Activated CD8-positive, alpha-beta memory T cell treated with anti-CD3 and anti-CD28 coated beads, Interleukin-2, amount 10 ng/mL, durations not matched to agents 7 days and 5 days (primary cell): ENCODE measurements around the gene GON7. TPM values are rescaled to one million over a fixed set of nuclear protein-coding genes. Genes with fewer than 3 reads are reported as not detected.
A peak's percentile ranks its signal among the peaks of the same experiment; 100 is the strongest.
"Not testable (repeated sequence)": the region's sequence is repeated elsewhere in the genome, so short reads cannot be mapped to it uniquely, and the experiment has no call there.

Experiments used
- ATAC-seq: fragments of 150-1000 bp; cut with Tn5 transposase; one replicate; pipeline ENCODE4 v1.10.0; 2021; ENCODE audit warnings: moderate library complexity
- CTCF ChIA-PET: fragments of 350-600 bp; sonication (Branson Sonifier 250); formaldehyde crosslinking; loops from one replicate; lab custom pipeline; 2021; ENCODE audit warnings: antibody characterized with exemption; lab: Charles Lee
- DNase-seq: peaks from one replicate; pipeline ENCODE4 v3.0.0-alpha.2; 2020
- H3K27ac Mint-ChIP-seq: one replicate; pipeline ENCODE4 v1.8.0; 2021; ENCODE audit warnings: mild to moderate bottlenecking, mixed read lengths
- H3K27me3 Mint-ChIP-seq: one replicate; pipeline ENCODE4 v1.8.0; 2021; ENCODE audit warnings: mixed read lengths
- H3K36me3 Mint-ChIP-seq: one replicate; pipeline ENCODE4 v1.8.0; 2021; ENCODE audit warnings: mild to moderate bottlenecking, mixed read lengths
- H3K4me1 Mint-ChIP-seq: one replicate; pipeline ENCODE4 v1.8.0; 2021; ENCODE audit warnings: mixed read lengths
- H3K4me3 Mint-ChIP-seq: one replicate; pipeline ENCODE4 v1.8.0; 2021; ENCODE audit warnings: mild to moderate bottlenecking, moderate library complexity, mixed read lengths
- H3K9me3 Mint-ChIP-seq: one replicate; pipeline ENCODE4 v1.8.0; 2022; ENCODE audit warnings: low read depth, mixed read lengths
- total RNA-seq, 2 experiments: library from RNA; stranded (reverse); gene quantifications; one replicate each; pipeline ENCODE4 v1.2.3, GENCODE V29; 2021

The GON7 gene
- total RNA-seq: 10 to 100 TPM; 17.3 to 20.1 TPM

GRCh38 chr14:93206793-93207467, at the start of gene GON7, which contains the start of gene UBR7:
GON7 (minus strand) TSS chr14:93207065; CDS start chr14:93207037, 28 bp downstream.
UBR7 (plus strand) TSS chr14:93207256; CDS start chr14:93207292, 36 bp downstream.
- Mint-ChIP-seq H3K9me3 (no peaks in the 10 kb centered on the region), H3K27me3 (no peaks in the 10 kb centered on the region), H3K36me3 (peaks cover 24% of the 10 kb centered on the region), H3K27ac (peak within 1 kb of the TSS; percentile 94), H3K4me3 (peak within 1 kb of the TSS; percentile 88), H3K4me1 (peaks cover 47% of the 10 kb centered on the region)
- CTCF ChIA-PET: interaction anchor here (0.9 to 5.4 kb wide), 16 partner anchors 9 to 255 kb away, joined by 3 to 26 read pairs (median 4); partner anchors contain the start of genes LYSET and MOAP1
- ATAC-seq (peak; percentile 93), DNase-seq (peak; percentile 95)

GRCh38 chr14:93249128-93249831, 42.4 kb upstream of the GON7 start:
- ATAC-seq: no peak
- Mint-ChIP-seq H3K9me3 (no peaks in the 10 kb centered on the region), H3K4me3 (no peak overlapping the region), H3K36me3 (peaks cover 17% of the 10 kb centered on the region), H3K27ac (no peak overlapping the region), H3K27me3 (no peaks in the 10 kb centered on the region), H3K4me1 (peaks cover 11% of the 10 kb centered on the region)
- DNase-seq: no peak
- CTCF ChIA-PET: interaction anchor here (0.7 kb wide), 2 partner anchors 11 to 133 kb away, joined by 3 to 4 read pairs; no protein-coding TSS in a partner anchor

- Mint-ChIP-seq H3K36me3 (peaks cover 24% of the 10 kb centered on the region), H3K4me1 (peaks cover 11% of the 10 kb centered on the region), H3K9me3 (no peaks in the 10 kb centered on the region), H3K27ac (no peak overlapping the region), H3K27me3 (no peaks in the 10 kb centered on the region), H3K4me3 (no peak overlapping the region)
- CTCF ChIA-PET: no interaction called here
- DNase-seq (no peak), ATAC-seq (no peak)
These were observed 39.7 kb upstream of the GON7 start for GRCh38 chr14:93246534-93246933.

GRCh38 chr14:93245764-93246420, 39.0 kb upstream of the GON7 start:
- CTCF ChIA-PET: interaction anchor here (1.1 kb wide), 1 partner anchor 12 kb away, joined by 6 read pairs; no protein-coding TSS in a partner anchor
- no peaks in the 10 kb centered on the region for H3K27me3 Mint-ChIP-seq
- ATAC-seq (no peak), DNase-seq (no peak)
- H3K4me3 Mint-ChIP-seq: no peak overlapping the region
- H3K27ac Mint-ChIP-seq: no peak overlapping the region
- peaks cover 22% of the 10 kb centered on the region for H3K36me3 Mint-ChIP-seq
- H3K4me1 Mint-ChIP-seq: peaks cover 11% of the 10 kb centered on the region
- no peaks in the 10 kb centered on the region for H3K9me3 Mint-ChIP-seq

- Mint-ChIP-seq H3K9me3 (no peaks in the 10 kb centered on the region), H3K27me3 (no peaks in the 10 kb centered on the region), H3K4me3 (no peak overlapping the region), H3K27ac (no peak overlapping the region), H3K4me1 (no peaks in the 10 kb centered on the region), H3K36me3 (peaks cover 16% of the 10 kb centered on the region)
- ATAC-seq (no peak), DNase-seq (no peak)
- CTCF ChIA-PET: no interaction called here
These were observed 33.8 kb upstream of the GON7 start for GRCh38 chr14:93240678-93241000.

GRCh38 chr14:93239869-93240677, 33.2 kb upstream of the GON7 start:
- CTCF ChIA-PET: no interaction called here
- no peaks in the 10 kb centered on the region for H3K27me3 Mint-ChIP-seq
- H3K36me3 Mint-ChIP-seq: peaks cover 13% of the 10 kb centered on the region
- H3K9me3 Mint-ChIP-seq: no peaks in the 10 kb centered on the region
- DNase-seq (no peak), ATAC-seq (no peak)
- H3K27ac Mint-ChIP-seq: no peak overlapping the region
- H3K4me1 Mint-ChIP-seq: no peaks in the 10 kb centered on the region
- H3K4me3 Mint-ChIP-seq: no peak overlapping the region

GRCh38 chr14:93234798-93235197, 27.9 kb upstream of the GON7 start:
- Mint-ChIP-seq H3K27me3 (peaks cover 16% of the 10 kb centered on the region), H3K4me3 (no peak overlapping the region), H3K4me1 (peaks cover 8% of the 10 kb centered on the region), H3K9me3 (no peaks in the 10 kb centered on the region), H3K36me3 (no peaks in the 10 kb centered on the region), H3K27ac (no peak overlapping the region)
- ATAC-seq: no peak
- no peak for DNase-seq
- CTCF ChIA-PET: interaction anchor here (0.6 to 2.1 kb wide), 2 partner anchors 10 to 140 kb away, joined by 3 to 6 read pairs; no protein-coding TSS in a partner anchor

GRCh38 chr14:93233078-93233477, 26.2 kb upstream of the GON7 start:
- H3K4me1 Mint-ChIP-seq, H3K9me3 Mint-ChIP-seq: not testable (repeated sequence)
- CTCF ChIA-PET: interaction anchor here (2.1 kb wide), 1 partner anchor 12 kb away, joined by 6 read pairs; no protein-coding TSS in a partner anchor

GRCh38 chr14:93232159-93232558, 25.3 kb upstream of the GON7 start:
- H3K4me1 Mint-ChIP-seq: peaks cover 8% of the 10 kb centered on the region
- peaks cover 9% of the 10 kb centered on the region for H3K36me3 Mint-ChIP-seq
- H3K4me3 Mint-ChIP-seq: no peak overlapping the region
- H3K27me3 Mint-ChIP-seq: peaks cover 16% of the 10 kb centered on the region
- H3K27ac Mint-ChIP-seq: no peak overlapping the region
- DNase-seq: no peak
- H3K9me3 Mint-ChIP-seq: no peaks in the 10 kb centered on the region
- CTCF ChIA-PET: no interaction called here
- no peak for ATAC-seq

More at GRCh38 chr14:93233078-93233477, 26.2 kb upstream of the GON7 start:
- ATAC-seq, DNase-seq, H3K36me3 Mint-ChIP-seq, H3K4me3 Mint-ChIP-seq, H3K27ac Mint-ChIP-seq: not testable (repeated sequence)
- peaks cover 16% of the 10 kb centered on the region for H3K27me3 Mint-ChIP-seq

- CTCF ChIA-PET: interaction anchor here (0.9 kb wide), 1 partner anchor 33 kb away, joined by 3 read pairs; no protein-coding TSS in a partner anchor
- H3K36me3 Mint-ChIP-seq: peaks cover 13% of the 10 kb centered on the region
- no peak overlapping the region for H3K27ac Mint-ChIP-seq
- DNase-seq: no peak
- peak; percentile 47 for ATAC-seq
- H3K4me1 Mint-ChIP-seq: peaks cover 8% of the 10 kb centered on the region
- H3K9me3 Mint-ChIP-seq: no peaks in the 10 kb centered on the region
- peak overlapping the region; percentile 32 for H3K4me3 Mint-ChIP-seq
- peaks cover 16% of the 10 kb centered on the region for H3K27me3 Mint-ChIP-seq
These were observed 24.5 kb upstream of the GON7 start for GRCh38 chr14:93231129-93231979.

GRCh38 chr14:93230539-93230938, 23.7 kb upstream of the GON7 start:
- DNase-seq: no peak
- H3K27ac Mint-ChIP-seq: no peak overlapping the region
- no peak for ATAC-seq
- CTCF ChIA-PET: no interaction called here
- no peaks in the 10 kb centered on the region for H3K9me3 Mint-ChIP-seq
- H3K27me3 Mint-ChIP-seq: peaks cover 16% of the 10 kb centered on the region
- peaks cover 21% of the 10 kb centered on the region for H3K36me3 Mint-ChIP-seq
- H3K4me1 Mint-ChIP-seq: peaks cover 8% of the 10 kb centered on the region
- H3K4me3 Mint-ChIP-seq: no peak overlapping the region

GRCh38 chr14:93228550-93228949, 21.7 kb upstream of the GON7 start:
- DNase-seq (no peak), ATAC-seq (no peak)
- CTCF ChIA-PET: no interaction called here
- Mint-ChIP-seq H3K4me1 (peaks cover 8% of the 10 kb centered on the region), H3K27ac (no peak overlapping the region), H3K4me3 (no peak overlapping the region), H3K27me3 (peaks cover 7% of the 10 kb centered on the region), H3K36me3 (peaks cover 30% of the 10 kb centered on the region), H3K9me3 (no peaks in the 10 kb centered on the region)
